Measurements from ENCODE around the gene GAREM1.

GAREM1 gene

GRCh38 chr18:32469691-32470459, 807 bp downstream of the GAREM1 start:
- Mint-ChIP-seq H3K27me3 (peaks cover 88% of the 10 kb centered on the region), H3K4me3 (peak overlapping the region; percentile 81 to 82), H3K9me3 (no peaks in the 10 kb centered on the region), H3K27ac (no peak overlapping the region), H3K4me1 (peaks cover 32% of the 10 kb centered on the region)
- DNase-seq (peak in 1 of 2 donors; percentile 4), ATAC-seq (peak; percentile 2)

GRCh38 chr18:32469190-32469651, 1.5 kb downstream of the GAREM1 start:
- Mint-ChIP-seq H3K4me3 (peak overlapping the region; percentile 55 to 81), H3K9me3 (no peaks in the 10 kb centered on the region), H3K4me1 (peaks cover 32% of the 10 kb centered on the region), H3K27ac (no peak overlapping the region), H3K27me3 (peaks cover 91% of the 10 kb centered on the region)
- ATAC-seq (no peak), DNase-seq (peak in 1 of 2 donors; percentile 2)

- H3K27me3 Mint-ChIP-seq: peaks cover 83% of the 10 kb centered on the region
- no peak overlapping the region for H3K27ac Mint-ChIP-seq
- H3K9me3 Mint-ChIP-seq: no peaks in the 10 kb centered on the region
- no peak for ATAC-seq
- no peak overlapping the region for H3K4me3 Mint-ChIP-seq
- H3K4me1 Mint-ChIP-seq: peaks cover 32% of the 10 kb centered on the region
- no peak for DNase-seq
These were observed 2.4 kb downstream of the GAREM1 start for GRCh38 chr18:32468147-32468845.

- DNase-seq (no peak), ATAC-seq (no peak)
- peaks cover 49% of the 10 kb centered on the region for H3K27me3 Mint-ChIP-seq
- no peaks in the 10 kb centered on the region for H3K4me1 Mint-ChIP-seq
- no peaks in the 10 kb centered on the region for H3K9me3 Mint-ChIP-seq
- no peak overlapping the region for H3K27ac Mint-ChIP-seq
- H3K4me3 Mint-ChIP-seq: no peak overlapping the region
These were observed 8.9 kb downstream of the GAREM1 start for GRCh38 chr18:32461709-32462272.

GRCh38 chr18:32460171-32460731, 10.4 kb downstream of the GAREM1 start:
- DNase-seq (no peak), ATAC-seq (no peak)
- H3K4me1 Mint-ChIP-seq: no peaks in the 10 kb centered on the region
- peaks cover 48% of the 10 kb centered on the region for H3K27me3 Mint-ChIP-seq
- H3K9me3 Mint-ChIP-seq: no peaks in the 10 kb centered on the region
- H3K4me3 Mint-ChIP-seq: no peak overlapping the region
- H3K27ac Mint-ChIP-seq: no peak overlapping the region

GRCh38 chr18:32459361-32460101, 11.2 kb downstream of the GAREM1 start:
- H3K4me3 Mint-ChIP-seq: no peak overlapping the region
- H3K27ac Mint-ChIP-seq: no peak overlapping the region
- no peaks in the 10 kb centered on the region for H3K4me1 Mint-ChIP-seq
- ATAC-seq (no peak), DNase-seq (no peak)
- no peaks in the 10 kb centered on the region for H3K9me3 Mint-ChIP-seq
- peaks cover 48% of the 10 kb centered on the region for H3K27me3 Mint-ChIP-seq

GRCh38 chr18:32455361-32455760, 15.3 kb downstream of the GAREM1 start:
- H3K27ac Mint-ChIP-seq: no peak overlapping the region
- H3K4me3 Mint-ChIP-seq: no peak overlapping the region
- peaks cover 31% of the 10 kb centered on the region for H3K27me3 Mint-ChIP-seq
- no peak for ATAC-seq
- no peaks in the 10 kb centered on the region for H3K9me3 Mint-ChIP-seq
- DNase-seq: no peak
- no peaks in the 10 kb centered on the region for H3K4me1 Mint-ChIP-seq

- no peak for DNase-seq
- no peak for ATAC-seq
- no peaks in the 10 kb centered on the region for H3K9me3 Mint-ChIP-seq
These were observed 16.1 kb downstream of the GAREM1 start for GRCh38 chr18:32454593-32454992.

GRCh38 chr18:32450874-32451273, 19.8 kb downstream of the GAREM1 start:
- no peak overlapping the region for H3K4me3 Mint-ChIP-seq
- ATAC-seq (no peak), DNase-seq (no peak)
- no peak overlapping the region for H3K27ac Mint-ChIP-seq
- no peaks in the 10 kb centered on the region for H3K9me3 Mint-ChIP-seq
- H3K27me3 Mint-ChIP-seq: peaks cover 14% of the 10 kb centered on the region
- no peaks in the 10 kb centered on the region for H3K4me1 Mint-ChIP-seq

More at GRCh38 chr18:32454593-32454992, 16.1 kb downstream of the GAREM1 start:
- Mint-ChIP-seq H3K27ac (peak overlapping the region in 1 of 2 donors; percentile 10), H3K4me1 (no peaks in the 10 kb centered on the region), H3K27me3 (peaks cover 29% of the 10 kb centered on the region), H3K4me3 (no peak overlapping the region)

GRCh38 chr18:32450026-32450691, 20.5 kb downstream of the GAREM1 start:
- no peak for ATAC-seq
- Mint-ChIP-seq H3K4me1 (no peaks in the 10 kb centered on the region), H3K9me3 (no peaks in the 10 kb centered on the region), H3K27me3 (peaks cover 7% of the 10 kb centered on the region), H3K27ac (no peak overlapping the region), H3K4me3 (no peak overlapping the region)
- no peak for DNase-seq

- Mint-ChIP-seq H3K4me3 (no peak overlapping the region), H3K27ac (no peak overlapping the region), H3K4me1 (no peaks in the 10 kb centered on the region), H3K27me3 (peaks cover 2% of the 10 kb centered on the region), H3K9me3 (no peaks in the 10 kb centered on the region)
- ATAC-seq: no peak
- DNase-seq: no peak
These were observed 23.9 kb downstream of the GAREM1 start for GRCh38 chr18:32446780-32447179.

- DNase-seq (no peak), ATAC-seq (no peak)
- H3K4me3 Mint-ChIP-seq: no peak overlapping the region
- H3K9me3 Mint-ChIP-seq: no peaks in the 10 kb centered on the region
- H3K4me1 Mint-ChIP-seq: no peaks in the 10 kb centered on the region
- H3K27me3 Mint-ChIP-seq: peaks cover 11% of the 10 kb centered on the region
- no peak overlapping the region for H3K27ac Mint-ChIP-seq
These were observed 24.8 kb downstream of the GAREM1 start for GRCh38 chr18:32445846-32446245.

- peaks cover 22% of the 10 kb centered on the region for H3K27me3 Mint-ChIP-seq
- no peak for ATAC-seq
- no peaks in the 10 kb centered on the region for H3K4me1 Mint-ChIP-seq
- no peak for DNase-seq
- H3K27ac Mint-ChIP-seq: no peak overlapping the region
- no peak overlapping the region for H3K4me3 Mint-ChIP-seq
- H3K9me3 Mint-ChIP-seq: no peaks in the 10 kb centered on the region
These were observed 26.9 kb downstream of the GAREM1 start for GRCh38 chr18:32443706-32444215.

- ATAC-seq (no peak), DNase-seq (no peak)
- Mint-ChIP-seq H3K27ac (peak overlapping the region in 1 of 2 donors; percentile 37), H3K4me3 (no peak overlapping the region), H3K4me1 (no peaks in the 10 kb centered on the region), H3K9me3 (no peaks in the 10 kb centered on the region), H3K27me3 (peaks cover 28% of the 10 kb centered on the region)
These were observed 27.5 kb downstream of the GAREM1 start for GRCh38 chr18:32443033-32443705.

All from stimulated activated naive CD8-positive, alpha-beta T cell treated with anti-CD3 and anti-CD28 coated beads, Interleukin-15, amount 100 ng/mL, for 72 hours (primary cell).